ENCODE results near the gene EIF2S1.
"Not testable (repeated sequence)": the region's sequence is repeated elsewhere in the genome, so short reads cannot be mapped to it uniquely, and the experiment has no call there.

EIF2S1 gene

GRCh38 chr14:67413806-67414769 lies 54.0 kb downstream of the EIF2S1 start:
- DNase-seq: no peak

DNA sequence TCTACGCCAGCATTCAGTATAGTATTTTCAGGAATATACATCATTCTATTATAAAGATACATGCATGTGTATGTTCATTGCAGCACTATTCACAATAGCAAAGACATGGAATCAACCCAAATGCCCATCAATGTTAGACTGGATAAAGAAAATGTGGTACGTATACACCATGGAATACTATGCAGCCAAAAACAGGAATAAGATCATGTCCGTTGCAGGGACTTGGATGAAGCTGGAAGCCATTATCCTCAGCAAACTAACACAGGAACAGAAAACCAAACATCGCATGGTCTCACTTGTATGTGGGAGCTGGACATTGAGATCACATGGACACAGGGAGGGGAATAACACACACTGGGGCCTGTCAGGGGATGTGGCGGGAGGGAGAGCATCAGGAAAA lies 55.5 kb downstream of the EIF2S1 start:
- not testable (repeated sequence) for DNase-seq

DNA sequence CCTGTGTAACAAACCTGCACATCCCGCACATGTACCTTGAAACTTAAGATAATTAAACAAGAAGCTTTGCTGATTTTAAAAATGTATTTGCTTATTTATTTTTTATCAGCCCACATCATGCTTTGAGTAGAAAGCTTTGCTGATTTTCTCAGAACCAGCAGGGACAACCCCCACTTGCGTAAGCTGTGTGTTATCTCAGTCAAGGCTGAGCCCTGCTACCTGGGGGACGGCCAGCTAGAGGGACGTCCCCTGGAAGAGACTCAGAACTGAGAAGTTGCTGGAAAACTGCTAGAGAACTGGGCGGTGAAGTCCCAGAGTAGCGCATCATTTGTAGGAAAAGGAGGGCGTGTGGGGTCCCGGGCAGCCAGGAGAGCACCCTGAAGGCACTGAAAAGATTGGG lies 56.0 kb downstream of the EIF2S1 start:
- no peak for DNase-seq

GRCh38 chr14:67416810-67417209 lies 56.7 kb downstream of the EIF2S1 start:
- no peak for DNase-seq

GRCh38 chr14:67417633-67418032 lies 57.5 kb downstream of the EIF2S1 start:
- DNase-seq: no peak

DNA sequence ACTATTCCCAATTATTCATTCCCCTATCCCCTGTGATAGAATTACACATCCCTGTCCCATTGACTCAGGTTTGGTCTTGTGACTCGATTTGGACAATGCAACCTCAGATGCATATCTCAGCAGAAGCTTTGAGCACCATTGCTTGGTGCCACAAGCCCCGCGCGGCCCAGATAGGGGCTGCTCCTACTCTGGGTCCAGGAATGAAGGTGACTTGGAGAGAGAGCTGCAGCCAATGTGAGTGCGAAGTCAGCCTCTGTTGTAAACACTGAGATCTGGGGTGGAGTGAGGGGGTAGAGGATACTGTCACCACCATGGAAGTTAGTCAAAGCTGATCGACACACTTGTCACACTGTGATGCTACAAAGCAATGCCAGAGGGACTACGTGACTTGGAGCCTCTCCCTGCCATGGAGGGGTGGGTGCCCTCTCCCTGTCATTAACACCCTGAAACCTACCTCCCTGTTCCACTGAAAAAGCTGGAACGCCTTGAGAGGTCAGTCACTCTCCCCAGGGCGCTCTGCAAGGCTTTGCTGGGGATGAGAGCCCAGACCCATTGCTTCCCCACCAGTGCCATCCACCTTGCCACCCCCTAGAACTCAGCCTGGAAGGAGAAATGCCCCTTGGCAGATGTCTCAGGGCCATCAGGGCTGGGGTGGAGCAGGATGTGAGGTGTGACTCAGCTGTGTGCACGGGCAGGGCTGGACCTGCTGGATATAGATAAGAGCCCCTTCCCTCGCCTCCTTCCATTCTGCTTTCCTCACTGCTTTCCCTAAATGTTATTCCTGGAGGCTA lies 58.5 kb downstream of the EIF2S1 start:
- no peak for DNase-seq

- DNase-seq: peak; percentile 16 to 25
Observed at GRCh38 chr14:67420102-67420739, 60.1 kb downstream of the EIF2S1 start.

GRCh38 chr14:67421356-67422224 lies 61.5 kb downstream of the EIF2S1 start:
- DNase-seq: no peak

DNA sequence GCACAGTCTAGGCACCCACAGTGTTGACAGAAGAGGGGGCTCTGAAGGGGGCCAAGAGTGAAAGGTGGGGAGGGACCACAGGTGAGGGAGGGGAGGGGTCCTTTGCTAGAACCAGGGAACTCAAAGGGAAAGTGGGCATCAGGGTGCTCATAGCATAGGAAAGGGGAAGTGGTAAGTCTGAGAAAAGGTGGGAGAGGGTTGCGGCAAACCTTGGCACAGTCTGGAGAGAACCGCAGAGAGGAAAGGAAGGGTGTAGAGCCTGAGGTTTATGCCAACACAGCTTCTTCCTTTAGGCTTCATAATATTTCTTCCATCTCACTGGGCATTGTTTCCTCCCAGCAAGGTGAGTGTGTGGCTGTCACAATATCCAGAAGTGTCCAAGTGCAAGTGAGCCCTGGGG lies 63.3 kb downstream of the EIF2S1 start:
- DNase-seq: peak; percentile 71 to 76

DNA sequence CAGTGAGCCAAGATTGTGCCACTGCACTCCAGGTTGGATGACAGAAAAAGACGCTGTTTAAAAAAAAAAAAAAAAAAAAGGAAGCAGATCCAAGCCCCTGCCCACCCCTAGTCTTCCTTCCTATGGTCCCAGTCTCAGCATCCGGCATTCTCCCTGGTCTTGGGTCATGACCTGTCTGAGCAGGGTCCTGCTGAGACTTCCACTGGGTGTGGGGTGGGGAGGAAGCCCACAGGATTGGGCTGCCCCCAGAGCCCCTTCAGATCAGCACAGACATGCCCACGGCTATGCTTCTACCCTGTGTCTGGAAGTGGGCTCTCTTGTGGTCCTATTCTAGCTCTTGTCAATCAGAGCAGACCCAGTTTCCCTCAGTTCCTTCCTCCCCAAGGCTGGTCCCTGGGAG lies 64.4 kb downstream of the EIF2S1 start:
- no peak for DNase-seq

DNA sequence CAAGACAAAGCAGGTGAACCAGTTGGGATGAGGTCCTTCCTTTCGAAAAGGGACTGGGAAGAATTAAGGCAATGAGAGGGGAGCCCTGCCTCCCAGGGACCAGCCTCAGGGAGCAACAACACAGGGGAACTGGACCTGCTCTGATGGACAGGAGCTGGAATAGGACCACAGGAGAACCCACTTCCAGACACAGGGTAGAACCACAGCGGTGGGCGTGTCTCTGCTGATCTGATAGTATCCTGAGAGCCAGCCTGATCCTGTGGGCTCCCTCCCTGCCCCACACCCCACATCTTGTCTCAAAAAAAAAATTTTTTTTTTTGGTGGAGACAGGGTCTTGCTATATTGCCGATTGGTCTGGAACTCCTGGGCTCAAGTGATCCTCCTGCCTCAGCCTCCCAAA lies 65.5 kb downstream of the EIF2S1 start:
- no peak for DNase-seq

GRCh38 chr14:67426161-67426560 lies 66.0 kb downstream of the EIF2S1 start:
- DNase-seq: no peak

DNA sequence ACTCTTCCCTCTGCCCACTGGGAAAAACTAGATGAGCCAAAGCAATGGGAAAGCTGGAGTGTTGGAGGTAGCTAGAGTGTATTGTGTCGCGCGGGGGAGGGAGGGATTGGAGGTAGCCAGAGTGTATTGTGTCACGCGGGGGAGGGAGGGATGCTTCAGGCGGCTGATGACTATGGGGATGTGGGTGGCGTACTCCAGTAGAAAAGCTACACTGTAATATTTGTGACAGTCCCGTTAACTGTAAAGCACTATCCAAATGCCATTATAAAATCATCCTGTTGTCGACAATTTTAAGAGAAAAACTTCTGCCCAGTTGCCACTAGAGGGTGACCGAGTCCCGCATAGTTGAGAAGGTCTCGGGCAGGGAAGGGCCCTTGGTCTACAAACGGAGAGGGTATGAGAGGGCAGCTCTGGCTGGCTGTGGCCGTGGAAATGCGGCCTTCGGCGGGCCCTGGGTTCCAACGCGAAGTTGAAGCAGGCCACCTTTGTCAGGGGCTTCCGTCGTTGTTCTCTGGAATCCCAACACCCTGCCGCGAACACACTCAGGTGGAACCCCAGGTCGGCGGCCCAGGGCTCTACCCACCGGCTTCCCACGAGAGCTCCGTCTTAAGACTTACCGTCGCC lies 67.0 kb downstream of the EIF2S1 start:
- peak; percentile 65 to 75 for DNase-seq

DNA sequence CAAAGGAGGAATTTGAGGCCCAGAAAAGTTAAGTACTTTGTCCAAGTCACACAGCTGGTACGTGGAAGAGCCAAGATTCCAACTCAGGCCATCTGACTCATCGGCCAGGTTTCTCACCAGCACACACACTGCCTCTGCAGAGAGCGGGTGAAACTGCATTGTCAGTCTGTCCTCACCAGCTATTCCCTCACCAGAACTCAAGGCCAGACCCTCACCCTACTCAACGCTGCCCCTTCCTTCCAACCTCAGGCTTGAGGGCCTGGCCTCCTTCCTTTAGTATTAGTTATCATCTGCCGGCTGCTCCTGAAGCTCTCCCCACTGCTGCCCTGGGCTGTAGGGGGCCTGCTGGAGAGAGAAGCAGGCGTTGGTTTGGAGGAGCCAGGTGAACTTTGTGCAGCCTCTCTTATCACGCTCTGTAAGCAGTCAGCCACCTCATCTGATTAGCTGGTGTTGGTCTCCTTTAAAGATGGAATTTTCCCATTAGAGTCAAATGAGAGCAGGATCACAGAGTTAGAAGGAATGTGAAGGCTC lies 68.4 kb downstream of the EIF2S1 start:
- DNase-seq: no peak

- no peak for DNase-seq
Observed at GRCh38 chr14:67429510-67430205, 69.5 kb downstream of the EIF2S1 start.

DNA sequence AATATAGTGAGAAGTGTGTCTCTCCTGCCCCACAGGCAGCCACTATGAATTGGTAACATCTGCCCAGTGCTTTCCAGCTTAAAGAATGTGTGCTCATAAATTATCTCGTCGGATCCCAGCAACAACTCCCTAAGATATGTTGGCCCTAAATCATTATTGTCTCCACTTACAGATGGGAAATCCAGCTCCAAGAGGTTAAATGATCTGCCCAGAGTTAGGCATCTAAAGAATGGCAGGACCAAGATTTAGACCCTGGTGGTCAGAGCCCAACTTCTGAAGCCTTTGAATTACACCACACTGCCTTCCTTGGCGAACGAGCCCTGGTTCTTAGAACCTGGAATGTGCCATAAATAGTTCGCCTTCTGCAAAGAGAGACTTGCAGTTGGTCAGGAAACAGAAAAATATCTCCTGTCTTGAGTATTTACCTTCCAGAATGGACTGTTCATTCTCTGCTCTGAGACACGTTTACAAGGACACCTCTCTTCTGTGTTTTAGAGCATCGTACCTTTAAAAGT lies 72.0 kb downstream of the EIF2S1 start:
- no peak for DNase-seq

DNA sequence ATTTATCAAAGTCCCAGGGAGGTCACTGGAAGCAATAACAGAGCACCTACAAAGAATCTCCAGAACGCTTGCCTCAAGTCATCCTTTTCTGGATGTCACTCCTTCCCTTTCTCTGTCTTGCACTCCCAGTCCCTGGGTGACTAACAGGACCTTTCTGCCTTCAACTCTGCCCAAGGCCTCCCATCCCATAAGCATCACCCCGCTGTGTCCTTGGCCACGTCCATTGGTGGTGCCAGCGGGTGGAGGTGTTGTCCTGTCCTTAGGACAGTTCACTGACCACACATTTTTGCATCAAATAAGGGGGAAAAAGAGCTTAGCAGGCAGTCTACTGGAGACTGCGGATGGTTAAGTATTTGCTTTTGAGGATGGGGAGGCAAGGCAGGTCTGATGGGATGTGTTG lies 75.5 kb downstream of the EIF2S1 start:
- DNase-seq: no peak

All from AML-193 (cell line).